IMR-90 (cell line): ENCODE results near the gene WARS2. TPM values are rescaled to one million over a fixed set of nuclear protein-coding genes. Genes with fewer than 3 reads are reported as not detected.
A peak's percentile ranks its signal among the peaks of the same experiment; 100 is the strongest.

Experiments
- ATAC-seq: fragments of 200-7000 bp; cut with Tn5 transposase; 2 replicates; pipeline ENCODE4 v1.9.1; 2020; ENCODE audit warnings: low read depth, mild to moderate bottlenecking, moderate library complexity
- BruUV-seq: library from RNA; stranded (reverse); fragments of 400-500 nt; replicated peaks from 2 replicates; lab custom pipeline; 2021; lab: Mats Ljungman, UMichigan
- CTCF ChIA-PET: fragments of 300-600 bp; formaldehyde crosslinking; extraction: SDS; loops from one replicate; lab custom pipeline; 2021; ENCODE audit warnings: antibody characterized with exemption; lab: Yijun Ruan, JAX
- POLR2A ChIA-PET: fragments of 300-600 bp; sonication (Branson Sonifier 250); formaldehyde crosslinking; loops from one replicate; lab custom pipeline; 2022; ENCODE audit warnings: antibody characterized with exemption; ENCODE audit not compliant: unreplicated experiment; lab: Charles Lee
- DNase-seq: peaks from one replicate; pipeline ENCODE4 v3.0.0; 2013
- H2AFZ ChIP-seq: replicated peaks from 2 replicates; pipeline ENCODE3; 2013; ENCODE audit warnings: low read length, mild to moderate bottlenecking; ENCODE audit not compliant: poor library complexity
- H2AK5ac ChIP-seq: 2 replicates; pipeline ENCODE4 v1.6.1; 2013; ENCODE audit warnings: low read depth, low read length, inconsistent platforms
- H2AK9ac ChIP-seq: replicated peaks from 2 replicates; pipeline ENCODE3; 2013; ENCODE audit warnings: mild to moderate bottlenecking, low read depth, low read length, moderate library complexity; ENCODE audit not compliant: poor library complexity
- H2BK120ac ChIP-seq: 2 replicates; pipeline ENCODE4 v1.6.1; 2013; ENCODE audit warnings: low read depth, low read length, inconsistent platforms
- H2BK15ac ChIP-seq: 3 replicates; pipeline ENCODE4 v1.6.1; 2013; ENCODE audit warnings: low read depth, low read length, inconsistent platforms
- H2BK20ac ChIP-seq: 2 replicates; pipeline ENCODE4 v1.6.1; 2013; ENCODE audit warnings: low read depth, mild to moderate bottlenecking, inconsistent platforms, low read length, moderate library complexity
- H2BK5ac ChIP-seq: 2 replicates; pipeline ENCODE4 v1.6.1; 2013; ENCODE audit warnings: mild to moderate bottlenecking, low read depth, low read length, inconsistent platforms; ENCODE audit not compliant: poor library complexity, severe bottlenecking
- H3K14ac ChIP-seq: replicated peaks from 2 replicates; pipeline ENCODE4 v1.6.1; 2013; ENCODE audit warnings: low read depth, low read length, inconsistent platforms
- H3K18ac ChIP-seq: 2 replicates; pipeline ENCODE4 v1.6.1; 2013; ENCODE audit warnings: low read depth, low read length, control low read depth
- H3K23ac ChIP-seq: 2 replicates; pipeline ENCODE4 v1.6.1; 2013; ENCODE audit warnings: low read depth, low read length, inconsistent platforms
- H3K27ac ChIP-seq: 2 replicates; pipeline ENCODE4 v1.5.1; 2013; ENCODE audit warnings: mild to moderate bottlenecking, control low read depth, low read length; ENCODE audit not compliant: insufficient read depth
- H3K27me3 ChIP-seq: 2 replicates; pipeline ENCODE4 v1.6.1; 2013; ENCODE audit warnings: low read length; ENCODE audit not compliant: control insufficient read depth, insufficient read depth
- H3K36me3 ChIP-seq: 2 replicates; pipeline ENCODE4 v1.6.1; 2013; ENCODE audit warnings: low read length, mixed read lengths; ENCODE audit not compliant: control insufficient read depth, insufficient read depth
- H3K4ac ChIP-seq: 2 replicates; pipeline ENCODE4 v1.6.1; 2013; ENCODE audit warnings: low read depth, low read length, inconsistent platforms
- H3K4me1 ChIP-seq: 2 replicates; pipeline ENCODE4 v1.6.1; 2013; ENCODE audit warnings: low read length, mixed read lengths; ENCODE audit not compliant: control insufficient read depth, insufficient read depth
- H3K4me2 ChIP-seq: 2 replicates; pipeline ENCODE4 v1.6.1; 2013; ENCODE audit warnings: low read depth, mild to moderate bottlenecking, control low read depth, low read length, moderate library complexity
- H3K4me3 ChIP-seq: 2 replicates; pipeline ENCODE4 v1.5.1; 2013; ENCODE audit warnings: low read depth, mild to moderate bottlenecking, control low read depth, low read length, moderate library complexity; ENCODE audit not compliant: insufficient read depth
- H3K56ac ChIP-seq: 2 replicates; pipeline ENCODE4 v1.6.1; 2013; ENCODE audit warnings: low read length, inconsistent platforms; ENCODE audit not compliant: insufficient read depth; ENCODE audit errors: extremely low read depth
- H3K79me1 ChIP-seq, 2 experiments: 2 replicates each; pipeline ENCODE4 v1.6.1; 2013; ENCODE audit warnings: low read length in 2 of 2, inconsistent platforms in 1 of 2, low read depth in 1 of 2
- H3K9ac ChIP-seq: 2 replicates; pipeline ENCODE4 v1.6.1; 2013; ENCODE audit warnings: low read depth, low read length, control low read depth
- H3K9me1 ChIP-seq: 2 replicates; pipeline ENCODE4 v1.6.1; 2013; ENCODE audit warnings: low read length, inconsistent platforms; ENCODE audit not compliant: insufficient read depth
- H3K9me3 ChIP-seq: 2 replicates; pipeline ENCODE4 v1.6.1; 2013; ENCODE audit warnings: low read length; ENCODE audit not compliant: control insufficient read depth, insufficient read depth
- H4K20me1 ChIP-seq: 2 replicates; pipeline ENCODE4 v1.6.1; 2013; ENCODE audit warnings: low read length, inconsistent platforms; ENCODE audit not compliant: insufficient read depth
- H4K5ac ChIP-seq: 2 replicates; pipeline ENCODE4 v1.6.1; 2013; ENCODE audit warnings: mild to moderate bottlenecking, low read depth, low read length, control low read depth
- H4K8ac ChIP-seq, 2 experiments: 2 replicates each; pipeline ENCODE4 v1.6.1; 2013; ENCODE audit warnings: low read depth in 2 of 2, low read length in 2 of 2, control low read depth in 1 of 2, inconsistent platforms in 1 of 2
- H4K91ac ChIP-seq: 2 replicates; pipeline ENCODE4 v1.6.1; 2013; ENCODE audit warnings: low read depth, low read length, inconsistent platforms; ENCODE audit not compliant: insufficient read depth
- CEBPB ChIP-seq: IDR thresholded peaks from 2 replicates; pipeline ENCODE4 v1.6.1; 2012; ENCODE audit warnings: low read depth, low read length, improper control_type of control experiment
- MAFK ChIP-seq: IDR thresholded peaks from 2 replicates; pipeline ENCODE4 v1.6.1; 2012; ENCODE audit warnings: low read depth, low read length, improper control_type of control experiment
- POLR2A ChIP-seq: IDR thresholded peaks from 2 replicates; pipeline ENCODE4 v1.6.1; 2012; ENCODE audit warnings: mild to moderate bottlenecking, low read depth, low read length
- RCOR1 ChIP-seq: IDR thresholded peaks from 2 replicates; pipeline ENCODE4 v1.6.1; 2012; ENCODE audit warnings: mild to moderate bottlenecking, low read length, improper control_type of control experiment; ENCODE audit not compliant: insufficient replicate concordance
- USF2 ChIP-seq: fragments of 150-350 bp; IDR thresholded peaks from 2 replicates; pipeline ENCODE4 v1.6.1; 2017; ENCODE audit warnings: mild to moderate bottlenecking, antibody characterized with exemption, low read length, low read depth
- WGBS, 2 experiments: methylation state at CpG; one replicate each; pipeline versions ENCODE4 v1.1.5 to v1.1.7; 2013; ENCODE audit warnings: missing lambda C conversion rate in 2 of 2; ENCODE audit not compliant: insufficient read length in 1 of 2; ENCODE audit errors: extremely low coverage in 2 of 2; 5-methylcytosine and 5-hydroxymethylcytosine counted together
- dilution Hi-C: fragments of 300-500 bp; cut with HindIII; formaldehyde crosslinking; loops from one replicate; pipeline ENCODE4 v1.14.3; 2018; ENCODE audit warnings: low sequenced_read_pairs; ENCODE audit not compliant: unreplicated experiment
- in situ Hi-C: fragments of 300-500 bp; cut with MboI; formaldehyde crosslinking; loops from 3 replicates; pipeline ENCODE4 v1.14.3; 2019; ENCODE audit warnings: low sequenced_read_pairs, inconsistent platforms, mixed read lengths
- intact Hi-C: fragments of 100-400 bp; cut with micrococcal nuclease; formaldehyde crosslinking; loops from 2 replicates; pipeline ENCODE4 v1.10.0; 2022
- polyA plus RNA-seq, 3 experiments: library from polyadenylated mRNA; depleted of rRNA; stranded (reverse); fragments of >200 nt; gene quantifications; 2 replicates each; pipeline ENCODE4 v1.2.3, GENCODE V29; 2012; ENCODE audit warnings: low replicate concordance in 1 of 3
- total RNA-seq: library from RNA; depleted of rRNA; stranded (reverse); fragments of >200 nt; gene quantifications from 2 replicates; pipeline ENCODE4 v1.2.3, GENCODE V29; 2012
- TF ChIP-seq, protein P1 (sequence below): fragments of 150-350 bp; IDR thresholded peaks from 2 replicates; pipeline ENCODE4 v1.6.1; 2016; ENCODE audit warnings: low read depth, mild to moderate bottlenecking, low read length, moderate library complexity, borderline replicate concordance

WARS2 gene
- total and polyA plus RNA-seq, 2 of the 4 experiments (the other 2 are of a cell fraction), result 5.7 to 20.3 TPM

GRCh38 chr1:119136401-119136800 is 4.1 kb downstream of the WARS2 start:
- Histone ChIP-seq H3K4me2 (no peak overlapping the region), H3K9ac (no peak overlapping the region), H3K4me3 (no peak overlapping the region), H4K91ac (no peak overlapping the region), H2BK15ac (no peak overlapping the region), H3K9me3 (no peaks in the 10 kb centered on the region), H4K5ac (no peak overlapping the region), H3K4me1 (peaks cover 6% of the 10 kb centered on the region), H3K14ac (no peak overlapping the region), H2AK5ac (no peak overlapping the region), H2AFZ (no peak overlapping the region), H4K20me1 (no peaks in the 10 kb centered on the region), H3K56ac (no peak overlapping the region), H2AK9ac (no peak overlapping the region), H2BK120ac (no peak overlapping the region), H3K23ac (no peak overlapping the region), H3K36me3 (no peaks in the 10 kb centered on the region), H3K27ac (no peak overlapping the region), H4K8ac (no peak overlapping the region), H3K18ac (no peak overlapping the region), H3K4ac (no peak overlapping the region), H3K27me3 (no peaks in the 10 kb centered on the region), H2BK20ac (no peak overlapping the region), H3K79me1 (peaks cover 5 to 37% of the 10 kb centered on the region in 2 experiments; a peak in 3 of 4 replicates), H2BK5ac (no peak overlapping the region), H3K9me1 (peaks cover 5% of the 10 kb centered on the region; the same call in 1 of the 2 replicates)
- ATAC-seq (no peak), DNase-seq (peak; percentile 54)
- in situ Hi-C loops (no loop called here), intact Hi-C loops (loop anchor here (10.0 kb wide), 1 partner anchor 132 kb away; no protein-coding TSS in a partner anchor), dilution Hi-C loops (no loop called here)
- BruUV-seq, result no TSS peak
- TF ChIP-seq, protein P1, sequence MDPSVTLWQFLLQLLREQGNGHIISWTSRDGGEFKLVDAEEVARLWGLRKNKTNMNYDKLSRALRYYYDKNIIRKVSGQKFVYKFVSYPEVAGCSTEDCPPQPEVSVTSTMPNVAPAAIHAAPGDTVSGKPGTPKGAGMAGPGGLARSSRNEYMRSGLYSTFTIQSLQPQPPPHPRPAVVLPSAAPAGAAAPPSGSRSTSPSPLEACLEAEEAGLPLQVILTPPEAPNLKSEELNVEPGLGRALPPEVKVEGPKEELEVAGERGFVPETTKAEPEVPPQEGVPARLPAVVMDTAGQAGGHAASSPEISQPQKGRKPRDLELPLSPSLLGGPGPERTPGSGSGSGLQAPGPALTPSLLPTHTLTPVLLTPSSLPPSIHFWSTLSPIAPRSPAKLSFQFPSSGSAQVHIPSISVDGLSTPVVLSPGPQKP, result no peak
- no peak for TF ChIP-seq MAFK
- no peak for TF ChIP-seq USF2
- no peak for TF ChIP-seq RCOR1
- no peak for TF ChIP-seq POLR2A
- TF ChIP-seq CEBPB, result peak; percentile 20; the same call in 1 of the 2 replicates
- POLR2A ChIA-PET, result no interaction called here
- CTCF ChIA-PET, result no interaction called here
- WGBS, 2 experiments, result no CpG with 5 or more reads among the region's 3 CpGs
